GM23338 (cell line): ENCODE data around the gene APBA1.

Source experiments
- CREB1 ChIP-seq: fragments of 250-450 bp; sonication (Bioruptor Pico); IDR thresholded peaks from 2 replicates; pipeline ENCODE4 v1.5.0; 2020; ENCODE audit warnings: low read depth, mild to moderate bottlenecking, moderate library complexity
- CTCF ChIP-seq, 2 experiments: fragments of 200-600 bp in 1 of 2; sonication (generic) in 1 of 2; conservative IDR thresholded peaks; 2 replicates each; pipeline versions ENCODE4 v1.5.1 to v1.6.1; 2016 to 2017; ENCODE audit warnings: antibody characterized with exemption in 2 of 2, low read depth in 2 of 2, mild to moderate bottlenecking in 2 of 2, moderate library complexity in 1 of 2
- EZH2 ChIP-seq: fragments of 200-600 bp; sonication (generic); IDR thresholded peaks from one replicate; pipeline ENCODE4 v1.8.0; 2017; ENCODE audit warnings: antibody characterized with exemption, mild to moderate bottlenecking, low read depth; ENCODE audit not compliant: unreplicated experiment
- EZH2phosphoT487 ChIP-seq: fragments of 200-600 bp; sonication (generic); IDR thresholded peaks from one replicate; pipeline ENCODE4 v1.8.1; 2018; ENCODE audit warnings: antibody characterized with exemption; ENCODE audit not compliant: unreplicated experiment
- POLR2AphosphoS5 ChIP-seq: IDR thresholded peaks from 2 replicates; pipeline ENCODE4 v1.6.1; 2016; ENCODE audit warnings: antibody characterized with exemption, low read depth
- REST ChIP-seq: IDR thresholded peaks from one replicate; pipeline ENCODE4 v1.6.1; 2018; ENCODE audit warnings: antibody characterized with exemption; ENCODE audit not compliant: unreplicated experiment
- STAT1 ChIP-seq: IDR thresholded peaks from one replicate; pipeline ENCODE4 v1.6.1; 2016; ENCODE audit warnings: antibody characterized with exemption; ENCODE audit not compliant: unreplicated experiment

- TF ChIP-seq CTCF (conservative IDR thresholded peaks at IDR 0.05; ENCODE audit: low read depth in 2 of 2) = no peak
- no peak for TF ChIP-seq POLR2AphosphoS5
- no peak for TF ChIP-seq STAT1
- TF ChIP-seq EZH2phosphoT487 = no peak
- TF ChIP-seq CREB1 (CRISPR knock-in tag) = no peak
- TF ChIP-seq REST = no peak
- no peak for TF ChIP-seq EZH2
These were observed 91.5 kb downstream of the APBA1 start for GRCh38 chr9:69580582-69581214.
